Activated B cell treated with CpG ODN at 0.5 μM for 24 hours (primary cell): ENCODE results near the gene LRRC49. TPM values are rescaled to one million over a fixed set of nuclear protein-coding genes. Genes with fewer than 3 reads are reported as not detected.
"Not testable (repeated sequence)": the region's sequence is repeated elsewhere in the genome, so short reads cannot be mapped to it uniquely, and the experiment has no call there.

Experiments
- ATAC-seq: fragments of 200-7000 bp; cut with Tn5 transposase; one replicate; pipeline ENCODE4 v1.10.0; 2021; ENCODE audit warnings: low read depth, mild to moderate bottlenecking, moderate library complexity
- CTCF ChIA-PET: fragments of 350-600 bp; sonication (Branson Sonifier 250); formaldehyde crosslinking; loops from one replicate; lab custom pipeline; 2021; ENCODE audit warnings: antibody characterized with exemption; lab: Charles Lee
- POLR2A ChIA-PET: fragments of 350-600 bp; sonication (Branson Sonifier 250); formaldehyde crosslinking; loops from one replicate; lab custom pipeline; 2021; ENCODE audit warnings: antibody characterized with exemption; lab: Charles Lee
- DNase-seq: peaks from one replicate; pipeline ENCODE4 v3.0.0; 2022
- H3K27ac Mint-ChIP-seq: one replicate; pipeline ENCODE4 v1.8.0; 2020; ENCODE audit warnings: mixed read lengths
- H3K27me3 Mint-ChIP-seq: one replicate; pipeline ENCODE4 v1.8.0; 2021; ENCODE audit warnings: mixed read lengths
- H3K36me3 Mint-ChIP-seq: one replicate; pipeline ENCODE4 v1.8.0; 2021; ENCODE audit warnings: low read depth, mixed read lengths
- H3K4me1 Mint-ChIP-seq: one replicate; pipeline ENCODE4 v1.8.0; 2021; ENCODE audit warnings: mixed read lengths
- H3K4me3 Mint-ChIP-seq: one replicate; pipeline ENCODE4 v1.8.0; 2020; ENCODE audit warnings: mild to moderate bottlenecking, mixed read lengths
- H3K9me3 Mint-ChIP-seq: one replicate; pipeline ENCODE4 v1.8.0; 2020; ENCODE audit warnings: mixed read lengths
- intact Hi-C: fragments of 100-400 bp; cut with micrococcal nuclease; formaldehyde crosslinking; loops from one replicate; pipeline ENCODE4 v1.15.1; 2024
- total RNA-seq: library from RNA; stranded (reverse); gene quantifications from 2 replicates; pipeline ENCODE4 v1.2.3, GENCODE V29; 2022
- TF ChIP-seq, protein P1 (sequence below): fragments of 200-600 bp; IDR thresholded peaks from one replicate; pipeline ENCODE4 v1.8.0; 2022; ENCODE audit warnings: antibody characterized with exemption, mild to moderate bottlenecking

Gene LRRC49
- total RNA-seq, 1 donor from 2014 or later = 0.84 TPM

DNA sequence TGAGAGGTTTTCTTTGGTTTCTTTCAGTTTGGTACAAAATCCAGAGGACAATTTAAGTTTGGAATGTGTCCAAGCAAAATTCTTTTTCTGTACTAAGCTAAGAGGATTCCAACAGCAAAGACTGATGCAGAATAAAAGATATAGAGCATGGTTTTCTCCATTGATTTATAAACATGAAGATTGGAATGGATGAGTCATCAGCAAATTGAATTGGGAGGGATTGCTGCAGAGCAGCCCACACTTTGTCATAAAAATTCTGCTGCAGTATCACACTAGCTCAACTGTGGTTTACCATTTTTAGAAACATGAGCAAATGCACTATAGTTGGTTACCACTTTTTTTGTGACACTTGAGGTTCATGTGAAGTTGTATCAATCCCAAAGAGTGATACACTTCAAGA lies 22.6 kb upstream of the LRRC49 start:
- CTCF ChIA-PET = no interaction called here
- Mint-ChIP-seq H3K36me3 (no peaks in the 10 kb centered on the region), H3K9me3 (no peaks in the 10 kb centered on the region), H3K27ac (no peak overlapping the region), H3K27me3 (peaks cover 8% of the 10 kb centered on the region), H3K4me3 (no peak overlapping the region), H3K4me1 (no peaks in the 10 kb centered on the region)
- ATAC-seq = no peak
- intact Hi-C loops = no loop called here
- no peak for DNase-seq
- TF ChIP-seq, protein P1, sequence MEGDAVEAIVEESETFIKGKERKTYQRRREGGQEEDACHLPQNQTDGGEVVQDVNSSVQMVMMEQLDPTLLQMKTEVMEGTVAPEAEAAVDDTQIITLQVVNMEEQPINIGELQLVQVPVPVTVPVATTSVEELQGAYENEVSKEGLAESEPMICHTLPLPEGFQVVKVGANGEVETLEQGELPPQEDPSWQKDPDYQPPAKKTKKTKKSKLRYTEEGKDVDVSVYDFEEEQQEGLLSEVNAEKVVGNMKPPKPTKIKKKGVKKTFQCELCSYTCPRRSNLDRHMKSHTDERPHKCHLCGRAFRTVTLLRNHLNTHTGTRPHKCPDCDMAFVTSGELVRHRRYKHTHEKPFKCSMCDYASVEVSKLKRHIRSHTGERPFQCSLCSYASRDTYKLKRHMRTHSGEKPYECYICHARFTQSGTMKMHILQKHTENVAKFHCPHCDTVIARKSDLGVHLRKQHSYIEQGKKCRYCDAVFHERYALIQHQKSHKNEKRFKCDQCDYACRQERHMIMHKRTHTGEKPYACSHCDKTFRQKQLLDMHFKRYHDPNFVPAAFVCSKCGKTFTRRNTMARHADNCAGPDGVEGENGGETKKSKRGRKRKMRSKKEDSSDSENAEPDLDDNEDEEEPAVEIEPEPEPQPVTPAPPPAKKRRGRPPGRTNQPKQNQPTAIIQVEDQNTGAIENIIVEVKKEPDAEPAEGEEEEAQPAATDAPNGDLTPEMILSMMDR = no peak
- POLR2A ChIA-PET = no interaction called here

DNA sequence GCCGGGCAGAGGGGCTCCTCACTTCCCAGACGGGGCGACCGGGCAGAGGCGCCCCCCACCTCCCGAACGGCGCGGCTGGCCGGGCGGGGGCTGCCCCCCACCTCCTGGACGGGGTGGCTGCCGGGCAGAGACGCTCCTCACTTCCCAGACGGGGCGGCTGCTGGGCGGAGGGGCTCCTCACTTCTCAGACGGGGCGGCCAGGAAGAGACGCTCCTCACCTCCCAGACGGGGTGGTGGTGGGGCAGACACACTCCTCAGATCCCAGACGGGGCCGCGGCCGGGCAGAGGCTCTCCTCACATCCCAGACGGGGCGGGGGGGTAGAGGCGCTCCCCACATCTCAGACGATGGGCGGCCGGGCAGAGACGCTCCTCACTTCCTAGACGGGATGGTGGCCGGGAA lies 21.1 kb upstream of the LRRC49 start:
- H3K9me3 Mint-ChIP-seq, CTCF ChIA-PET, ATAC-seq, DNase-seq, H3K27me3 Mint-ChIP-seq, intact Hi-C loops, H3K4me1 Mint-ChIP-seq, H3K36me3 Mint-ChIP-seq, H3K4me3 Mint-ChIP-seq, POLR2A ChIA-PET, H3K27ac Mint-ChIP-seq: not testable (repeated sequence)

DNA sequence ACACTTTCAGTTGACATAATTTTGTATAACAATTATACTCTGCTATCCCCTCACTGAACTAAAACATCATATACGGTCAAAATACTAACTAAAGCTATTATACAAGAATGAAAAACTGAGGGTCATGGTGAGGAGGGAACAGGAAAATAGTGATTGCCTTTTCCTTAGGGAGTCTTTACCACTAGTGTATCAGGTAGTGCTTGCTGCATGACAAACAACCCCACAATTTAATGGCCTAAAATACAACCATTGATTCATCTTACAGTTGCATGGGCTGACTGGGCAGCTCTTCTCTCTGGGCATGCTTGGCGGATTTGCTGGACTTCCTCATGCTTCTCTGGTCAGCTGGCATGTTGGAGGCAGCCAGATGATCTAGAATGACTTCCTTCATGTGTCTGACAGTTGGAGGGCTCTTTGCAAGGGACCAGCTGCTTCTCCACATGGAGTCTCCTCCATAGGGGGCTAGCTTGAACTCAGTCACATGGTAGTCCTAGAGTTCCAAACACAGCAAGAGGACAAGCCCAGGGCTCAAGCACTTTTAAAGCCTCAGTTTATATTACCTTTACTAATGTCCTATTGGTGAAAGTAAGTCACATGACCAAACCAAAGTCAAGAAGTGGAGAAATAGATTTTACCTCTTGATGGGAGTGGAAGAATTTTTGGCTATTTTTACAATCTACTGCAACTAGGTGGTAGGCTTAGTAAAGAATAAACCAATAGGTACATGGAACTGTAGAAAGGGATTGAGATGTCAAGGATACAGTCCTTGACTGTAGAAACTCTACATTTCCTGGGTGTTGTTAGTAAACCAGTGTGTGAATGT lies 19.2 kb upstream of the LRRC49 start:
- Mint-ChIP-seq H3K4me3 (no peak overlapping the region), H3K27me3 (peaks cover 13% of the 10 kb centered on the region), H3K9me3 (no peaks in the 10 kb centered on the region), H3K36me3 (no peaks in the 10 kb centered on the region), H3K4me1 (no peaks in the 10 kb centered on the region), H3K27ac (no peak overlapping the region)
- no peak for ATAC-seq
- intact Hi-C loops = no loop called here
- ChIA-PET POLR2A (no interaction called here), CTCF (no interaction called here)
- TF ChIP-seq, protein P1 = no peak
- DNase-seq = no peak

DNA sequence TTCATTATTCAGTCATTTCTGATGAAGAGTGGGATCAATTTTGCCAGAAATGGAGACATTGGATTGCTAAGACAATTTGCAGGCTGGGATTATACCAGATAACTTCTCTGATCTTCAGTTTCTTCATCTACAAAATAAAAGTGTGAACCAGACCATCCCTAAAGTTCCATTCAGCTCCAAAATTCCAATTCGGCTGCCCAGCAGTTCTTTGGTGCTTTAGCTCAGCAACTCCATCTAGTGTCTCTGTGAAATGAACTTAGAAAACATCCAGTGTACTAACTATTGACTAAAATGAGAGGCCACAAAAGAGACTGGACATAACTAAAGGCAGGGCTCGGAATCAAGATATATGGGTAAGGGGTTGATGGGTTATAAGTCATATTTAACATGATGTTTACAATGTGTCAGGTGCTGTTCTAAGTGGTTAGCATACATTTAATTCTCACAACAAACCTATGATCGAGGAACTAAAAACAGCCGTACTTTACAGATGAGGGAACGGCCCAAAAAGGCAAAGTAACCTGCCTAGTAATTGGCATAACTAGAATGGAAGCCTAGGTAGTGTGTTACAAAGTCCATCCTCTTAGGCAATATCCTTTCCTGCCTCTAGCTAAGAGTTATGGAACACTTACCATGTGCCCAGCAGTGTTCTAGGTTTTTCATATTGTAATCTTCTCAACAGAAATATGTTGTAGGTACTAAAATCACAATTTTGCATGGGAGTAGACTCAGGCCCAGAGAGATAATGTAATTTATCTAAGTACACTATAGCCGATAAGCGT lies 17.4 kb upstream of the LRRC49 start:
- Mint-ChIP-seq H3K4me3 (no peak overlapping the region), H3K27me3 (peaks cover 15% of the 10 kb centered on the region), H3K27ac (no peak overlapping the region), H3K36me3 (no peaks in the 10 kb centered on the region), H3K4me1 (no peaks in the 10 kb centered on the region), H3K9me3 (no peaks in the 10 kb centered on the region)
- TF ChIP-seq, protein P1 = no peak
- no peak for DNase-seq
- POLR2A ChIA-PET = no interaction called here
- intact Hi-C loops = no loop called here
- ATAC-seq = no peak
- CTCF ChIA-PET = no interaction called here

DNA sequence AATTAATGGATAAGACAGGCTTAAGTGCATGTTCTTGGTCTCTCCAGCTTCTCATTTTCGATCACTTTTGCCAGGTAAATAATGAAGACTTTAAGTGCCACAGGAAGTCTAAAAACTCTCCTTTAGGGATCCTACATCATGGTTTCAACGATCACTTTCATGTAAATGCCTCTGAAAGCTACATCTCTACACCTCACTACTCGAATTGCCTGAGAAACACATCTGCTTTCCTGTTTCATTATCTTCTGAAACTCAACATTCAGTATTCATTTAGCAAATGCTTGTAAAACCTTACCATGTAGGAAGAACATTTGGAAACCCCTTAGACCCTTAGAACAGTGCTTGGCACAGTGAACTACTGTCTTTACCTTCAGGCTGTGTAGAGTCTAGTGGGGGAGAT lies 16.6 kb upstream of the LRRC49 start:
- Mint-ChIP-seq H3K9me3 (no peaks in the 10 kb centered on the region), H3K27ac (no peak overlapping the region), H3K4me1 (no peaks in the 10 kb centered on the region), H3K4me3 (no peak overlapping the region), H3K36me3 (no peaks in the 10 kb centered on the region), H3K27me3 (peaks cover 15% of the 10 kb centered on the region)
- POLR2A ChIA-PET = no interaction called here
- TF ChIP-seq, protein P1 = no peak
- intact Hi-C loops = no loop called here
- DNase-seq = no peak
- CTCF ChIA-PET = no interaction called here
- ATAC-seq = no peak
